HEK293 (cell line): Measurements from ENCODE around the gene NHERF2.

Experiments
- CTCF ChIA-PET: fragments of 350-600 bp; formaldehyde crosslinking; extraction: SDS; loops from one replicate; lab custom pipeline; 2021; ENCODE audit warnings: antibody characterized with exemption; lab: Yijun Ruan, JAX
- POLR2A ChIA-PET: fragments of 300-600 bp; formaldehyde crosslinking; extraction: SDS; loops from one replicate; lab custom pipeline; 2020; ENCODE audit warnings: antibody characterized with exemption, inconsistent platforms; lab: Yijun Ruan, JAX
- H3K27ac ChIP-seq: fragments of 200-500 bp; sonication (Bioruptor generic); 2 replicates; pipeline ENCODE4 v1.5.1; 2014; ENCODE audit warnings: low read depth, low read length, control low read depth, inconsistent platforms; ENCODE audit errors: extremely low read depth
- H3K36me3 ChIP-seq, 2 experiments: fragments of 200-500 bp in 1 of 2; sonication (Bioruptor generic) in 1 of 2; 1 replicate in 1 of 2; 2 replicates in 1 of 2; pipeline ENCODE4 v1.5.1; 2014 to 2017; ENCODE audit warnings: inconsistent platforms in 2 of 2, low read length in 2 of 2; ENCODE audit not compliant: control insufficient read depth in 2 of 2, insufficient read depth in 1 of 2
- H3K4me1 ChIP-seq: fragments of 200-500 bp; sonication (Bioruptor generic); 2 replicates; pipeline ENCODE4 v1.5.1; 2014; ENCODE audit warnings: mild to moderate bottlenecking, low read length, inconsistent platforms; ENCODE audit not compliant: control insufficient read depth, insufficient read depth
- H3K4me3 ChIP-seq: 2 replicates; pipeline ENCODE4 v1.5.1; 2011; ENCODE audit warnings: low read depth, mild to moderate bottlenecking, control low read depth, low read length, moderate library complexity
- H3K9me3 ChIP-seq: fragments of 200-500 bp; sonication (Bioruptor generic); 2 replicates; pipeline ENCODE4 v1.5.1; 2014; ENCODE audit warnings: low read depth, low read length, inconsistent platforms; ENCODE audit not compliant: control insufficient read depth, insufficient read depth
- FEZF1 ChIP-seq: fragments of 450-650 bp; formaldehyde crosslinking; IDR thresholded peaks from 2 replicates; pipeline ENCODE4 v1.5.1; 2016; ENCODE audit warnings: missing biosample characterization, missing genetic modification characterization
- KLF10 ChIP-seq: fragments of 450-650 bp; IDR thresholded peaks from 2 replicates; pipeline ENCODE4 v1.5.1; 2018; ENCODE audit warnings: missing biosample characterization, mild to moderate bottlenecking, missing genetic modification characterization
- KLF8 ChIP-seq: fragments of 450-650 bp; formaldehyde crosslinking; IDR thresholded peaks from 2 replicates; pipeline ENCODE4 v1.5.1; 2016; ENCODE audit warnings: missing biosample characterization, missing genetic modification characterization
- RBAK ChIP-seq: fragments of 450-650 bp; formaldehyde crosslinking; IDR thresholded peaks from 2 replicates; pipeline ENCODE4 v1.5.1; 2016; ENCODE audit warnings: missing biosample characterization, missing genetic modification characterization
- SETDB1 ChIP-seq: IDR thresholded peaks from one replicate; pipeline ENCODE4 v1.6.1; 2017; ENCODE audit warnings: mild to moderate bottlenecking, low read length, moderate library complexity, mixed read lengths; ENCODE audit not compliant: insufficient read length
- ZNF133 ChIP-seq: fragments of 450-650 bp; formaldehyde crosslinking; IDR thresholded peaks from 2 replicates; pipeline ENCODE4 v1.5.1; 2016; ENCODE audit warnings: missing biosample characterization, missing genetic modification characterization
- ZNF2 ChIP-seq: fragments of 450-650 bp; formaldehyde crosslinking; IDR thresholded peaks from 2 replicates; pipeline ENCODE4 v1.5.1; 2016; ENCODE audit warnings: missing biosample characterization, missing genetic modification characterization
- ZNF223 ChIP-seq: fragments of 450-650 bp; formaldehyde crosslinking; IDR thresholded peaks from 2 replicates; pipeline ENCODE4 v1.5.1; 2016; ENCODE audit warnings: missing biosample characterization, missing genetic modification characterization
- ZNF274 ChIP-seq, 2 experiments: fragments of 200-500 bp in 1 of 2; fragments of 450-650 bp in 1 of 2; sonication (Bioruptor generic) in 1 of 2; formaldehyde crosslinking in 1 of 2; IDR thresholded peaks; 2 replicates each; pipeline versions ENCODE4 v1.5.1 to v1.6.1; 2014 to 2016; ENCODE audit warnings: borderline replicate concordance in 1 of 2, inconsistent platforms in 1 of 2, low read length in 1 of 2, missing biosample characterization in 1 of 2, missing genetic modification characterization in 1 of 2
- ZNF292 ChIP-seq: fragments of 450-650 bp; formaldehyde crosslinking; IDR thresholded peaks from 2 replicates; pipeline ENCODE4 v1.5.1; 2016; ENCODE audit warnings: low read depth, missing biosample characterization, missing genetic modification characterization, borderline replicate concordance
- ZNF596 ChIP-seq: fragments of 450-650 bp; IDR thresholded peaks from 2 replicates; pipeline ENCODE4 v1.5.0; 2018; ENCODE audit warnings: missing biosample characterization, mild to moderate bottlenecking, missing genetic modification characterization, moderate library complexity
- ZNF621 ChIP-seq: fragments of 450-650 bp; formaldehyde crosslinking; IDR thresholded peaks from 2 replicates; pipeline ENCODE4 v1.5.1; 2017; ENCODE audit warnings: missing biosample characterization, missing genetic modification characterization
- ZNF768 ChIP-seq: fragments of 450-650 bp; formaldehyde crosslinking; IDR thresholded peaks from 2 replicates; pipeline ENCODE4 v1.5.1; 2018; ENCODE audit warnings: missing biosample characterization, mild to moderate bottlenecking, missing genetic modification characterization
- ZNF777 ChIP-seq: fragments of 450-650 bp; formaldehyde crosslinking; IDR thresholded peaks from 2 replicates; pipeline ENCODE4 v1.5.1; 2017; ENCODE audit warnings: missing biosample characterization, missing genetic modification characterization, borderline replicate concordance
- TF ChIP-seq, protein P1 (sequence below): fragments of 450-650 bp; formaldehyde crosslinking; IDR thresholded peaks from 2 replicates; pipeline ENCODE4 v1.5.1; 2017; ENCODE audit warnings: missing biosample characterization, mild to moderate bottlenecking, missing genetic modification characterization, moderate library complexity
- TF ChIP-seq, protein P2 (sequence below): fragments of 450-650 bp; formaldehyde crosslinking; IDR thresholded peaks from 2 replicates; pipeline ENCODE4 v1.5.1; 2016; ENCODE audit warnings: missing biosample characterization, missing genetic modification characterization
- TF ChIP-seq, protein P3 (sequence below): fragments of 450-650 bp; formaldehyde crosslinking; IDR thresholded peaks from 2 replicates; pipeline ENCODE4 v1.5.1; 2016; ENCODE audit warnings: missing biosample characterization, missing genetic modification characterization
- TF ChIP-seq, protein P4 (sequence below): fragments of 450-650 bp; formaldehyde crosslinking; IDR thresholded peaks from 2 replicates; pipeline ENCODE4 v1.5.1; 2016; ENCODE audit warnings: missing biosample characterization, missing genetic modification characterization

The NHERF2 gene

DNA sequence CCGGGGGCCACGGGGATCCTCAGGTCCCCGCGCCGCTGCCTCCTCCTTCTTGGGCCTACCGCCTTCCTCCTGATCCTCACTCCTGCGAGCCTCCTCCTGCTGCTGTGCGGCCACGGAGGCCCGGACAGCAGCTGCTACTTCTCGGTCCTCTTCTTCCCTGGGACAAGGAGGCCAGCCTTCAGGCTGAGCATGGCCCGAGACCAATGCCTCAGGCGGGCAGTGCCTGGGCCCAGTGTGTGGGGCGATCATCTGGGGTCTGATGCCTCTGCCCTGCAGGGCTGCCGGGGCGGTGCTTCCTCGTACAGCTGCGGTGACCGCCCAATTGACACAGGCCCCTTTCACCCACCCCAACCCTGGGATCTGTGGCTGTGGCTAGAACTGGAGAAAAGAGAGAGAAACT is 25.7 kb upstream of the NHERF2 start:
- CTCF ChIA-PET: interaction anchor here (0.6 to 0.9 kb wide), 3 partner anchors 41 to 139 kb away, joined by 3 to 4 read pairs (median 3); partner anchors contain the start of gene NDUFB10
- H3K27ac ChIP-seq: no peak overlapping the region
- no peak overlapping the region for H3K4me3 ChIP-seq
- POLR2A ChIA-PET: interaction anchor here (0.6 to 0.8 kb wide), 2 partner anchors 9 to 154 kb away, joined by 3 to 4 read pairs; partner anchors contain the start of gene TRAF7
- H3K4me1 ChIP-seq: peaks cover 7% of the 10 kb centered on the region; the same call in 1 of the 2 replicates
- TF ChIP-seq ZNF621 (tag by site-specific recombination) (no peak), KLF8 (tag by site-specific recombination) (no peak)
- H3K9me3 ChIP-seq: no peaks in the 10 kb centered on the region
- H3K36me3 ChIP-seq: peaks cover 0 to 81% of the 10 kb centered on the region in 2 experiments; a peak in 2 of 3 replicates

DNA sequence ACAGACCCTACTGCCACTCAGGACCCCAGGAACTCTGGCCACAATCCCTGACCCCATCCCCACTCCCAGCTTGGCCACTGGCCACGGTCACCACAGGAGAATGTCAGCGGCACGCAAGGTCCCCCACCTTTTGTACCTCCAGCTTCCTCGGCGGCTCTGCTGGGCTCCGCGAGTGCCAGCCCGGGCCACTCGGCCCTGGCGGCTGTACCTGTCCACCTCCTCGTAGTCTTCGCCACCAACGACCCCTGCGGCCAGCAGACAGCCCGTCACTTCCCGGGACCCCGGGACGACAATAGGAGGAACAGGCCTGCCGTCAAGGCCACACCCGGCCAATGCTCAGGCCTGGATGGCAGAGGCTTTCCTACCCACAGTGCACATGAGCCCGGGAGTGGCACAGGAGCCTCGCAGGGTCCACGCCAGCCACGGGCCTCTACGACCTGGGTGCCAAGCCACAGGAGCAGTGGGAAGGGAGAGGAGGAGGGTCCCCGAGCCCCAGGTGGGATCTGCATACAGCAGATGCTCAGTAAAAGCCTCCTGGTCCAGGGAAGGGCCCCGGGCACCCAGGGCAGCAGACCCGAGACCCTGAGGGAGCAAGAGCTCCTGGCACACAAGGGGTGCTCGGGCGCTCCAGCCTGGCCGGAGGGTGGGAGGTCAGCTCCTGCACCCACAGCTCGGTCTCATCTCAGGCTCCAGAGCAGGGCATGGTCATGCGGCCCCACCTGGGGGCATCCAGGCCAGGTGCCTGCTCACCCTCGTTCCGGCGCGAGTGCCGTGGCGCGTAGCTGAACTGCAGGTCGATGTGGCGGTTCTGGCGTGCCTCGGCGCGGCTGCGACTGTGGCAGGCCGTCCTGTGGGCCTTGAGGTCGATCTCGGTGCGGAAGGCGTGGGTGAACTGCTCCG is 25.0 kb upstream of the NHERF2 start:
- CTCF ChIA-PET: interaction anchor here (0.5 to 3.3 kb wide), 5 partner anchors 7 to 139 kb away, joined by 3 to 39 read pairs (median 5); partner anchors contain the start of gene NDUFB10
- TF ChIP-seq ZNF274 (IDR thresholded peaks at IDR 0.05; ENCODE audit: low read length) (no peak), ZNF274 (tag by site-specific recombination; IDR thresholded peaks at IDR 0.05; ENCODE audit: borderline replicate concordance) (no peak), RBAK (tag by site-specific recombination) (no peak), ZNF768 (tag by site-specific recombination) (no peak), ZNF2 (tag by site-specific recombination) (no peak), ZNF133 (tag by site-specific recombination) (no peak), SETDB1 (no peak), KLF10 (tag by site-specific recombination) (no peak), FEZF1 (tag by site-specific recombination) (no peak), ZNF777 (tag by site-specific recombination) (no peak), ZNF292 (tag by site-specific recombination) (no peak), ZNF596 (tag by site-specific recombination) (no peak), ZNF223 (tag by site-specific recombination) (no peak)
- TF ChIP-seq, protein P1, sequence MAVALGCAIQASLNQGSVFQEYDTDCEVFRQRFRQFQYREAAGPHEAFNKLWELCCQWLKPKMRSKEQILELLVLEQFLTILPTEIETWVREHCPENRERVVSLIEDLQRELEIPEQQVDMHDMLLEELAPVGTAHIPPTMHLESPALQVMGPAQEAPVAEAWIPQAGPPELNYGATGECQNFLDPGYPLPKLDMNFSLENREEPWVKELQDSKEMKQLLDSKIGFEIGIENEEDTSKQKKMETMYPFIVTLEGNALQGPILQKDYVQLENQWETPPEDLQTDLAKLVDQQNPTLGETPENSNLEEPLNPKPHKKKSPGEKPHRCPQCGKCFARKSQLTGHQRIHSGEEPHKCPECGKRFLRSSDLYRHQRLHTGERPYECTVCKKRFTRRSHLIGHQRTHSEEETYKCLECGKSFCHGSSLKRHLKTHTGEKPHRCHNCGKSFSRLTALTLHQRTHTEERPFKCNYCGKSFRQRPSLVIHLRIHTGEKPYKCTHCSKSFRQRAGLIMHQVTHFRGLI (tag by site-specific recombination): no peak
- TF ChIP-seq, protein P2, sequence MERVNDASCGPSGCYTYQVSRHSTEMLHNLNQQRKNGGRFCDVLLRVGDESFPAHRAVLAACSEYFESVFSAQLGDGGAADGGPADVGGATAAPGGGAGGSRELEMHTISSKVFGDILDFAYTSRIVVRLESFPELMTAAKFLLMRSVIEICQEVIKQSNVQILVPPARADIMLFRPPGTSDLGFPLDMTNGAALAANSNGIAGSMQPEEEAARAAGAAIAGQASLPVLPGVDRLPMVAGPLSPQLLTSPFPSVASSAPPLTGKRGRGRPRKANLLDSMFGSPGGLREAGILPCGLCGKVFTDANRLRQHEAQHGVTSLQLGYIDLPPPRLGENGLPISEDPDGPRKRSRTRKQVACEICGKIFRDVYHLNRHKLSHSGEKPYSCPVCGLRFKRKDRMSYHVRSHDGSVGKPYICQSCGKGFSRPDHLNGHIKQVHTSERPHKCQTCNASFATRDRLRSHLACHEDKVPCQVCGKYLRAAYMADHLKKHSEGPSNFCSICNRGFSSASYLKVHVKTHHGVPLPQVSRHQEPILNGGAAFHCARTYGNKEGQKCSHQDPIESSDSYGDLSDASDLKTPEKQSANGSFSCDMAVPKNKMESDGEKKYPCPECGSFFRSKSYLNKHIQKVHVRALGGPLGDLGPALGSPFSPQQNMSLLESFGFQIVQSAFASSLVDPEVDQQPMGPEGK (tag by site-specific recombination): no peak
- TF ChIP-seq, protein P3, sequence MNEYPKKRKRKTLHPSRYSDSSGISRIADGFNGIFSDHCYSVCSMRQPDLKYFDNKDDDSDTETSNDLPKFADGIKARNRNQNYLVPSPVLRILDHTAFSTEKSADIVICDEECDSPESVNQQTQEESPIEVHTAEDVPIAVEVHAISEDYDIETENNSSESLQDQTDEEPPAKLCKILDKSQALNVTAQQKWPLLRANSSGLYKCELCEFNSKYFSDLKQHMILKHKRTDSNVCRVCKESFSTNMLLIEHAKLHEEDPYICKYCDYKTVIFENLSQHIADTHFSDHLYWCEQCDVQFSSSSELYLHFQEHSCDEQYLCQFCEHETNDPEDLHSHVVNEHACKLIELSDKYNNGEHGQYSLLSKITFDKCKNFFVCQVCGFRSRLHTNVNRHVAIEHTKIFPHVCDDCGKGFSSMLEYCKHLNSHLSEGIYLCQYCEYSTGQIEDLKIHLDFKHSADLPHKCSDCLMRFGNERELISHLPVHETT: no peak
- TF ChIP-seq, protein P4, sequence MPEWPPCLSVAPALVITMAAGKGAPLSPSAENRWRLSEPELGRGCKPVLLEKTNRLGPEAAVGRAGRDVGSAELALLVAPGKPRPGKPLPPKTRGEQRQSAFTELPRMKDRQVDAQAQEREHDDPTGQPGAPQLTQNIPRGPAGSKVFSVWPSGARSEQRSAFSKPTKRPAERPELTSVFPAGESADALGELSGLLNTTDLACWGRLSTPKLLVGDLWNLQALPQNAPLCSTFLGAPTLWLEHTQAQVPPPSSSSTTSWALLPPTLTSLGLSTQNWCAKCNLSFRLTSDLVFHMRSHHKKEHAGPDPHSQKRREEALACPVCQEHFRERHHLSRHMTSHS: no peak
- TF ChIP-seq, all 188 proteins: peak for 0
- Histone ChIP-seq H3K36me3 (peaks cover 0 to 83% of the 10 kb centered on the region in 2 experiments; a peak in 2 of 3 replicates), H3K9me3 (no peaks in the 10 kb centered on the region), H3K4me3 (no peak overlapping the region), H3K4me1 (peaks cover 8% of the 10 kb centered on the region), H3K27ac (no peak overlapping the region; the same call in 1 of the 2 replicates)
- POLR2A ChIA-PET: no interaction called here
